Endothelial cell of umbilical vein (primary cell): Measurements from ENCODE around the gene GTF3C6. TPM values are rescaled to one million over a fixed set of nuclear protein-coding genes. Genes with fewer than 3 reads are reported as not detected.
"Not testable (repeated sequence)": the region's sequence is repeated elsewhere in the genome, so short reads cannot be mapped to it uniquely, and the experiment has no call there.

Source experiments
- BruUV-seq: library from RNA; stranded (reverse); fragments of 400-500 nt; replicated peaks from 2 replicates; lab custom pipeline; 2021; lab: Mats Ljungman, UMichigan
- CTCF ChIA-PET: fragments of 300-600, 350-600 bp; sonication (Branson Sonifier 250); formaldehyde crosslinking; loops from one replicate; lab custom pipeline; 2021; ENCODE audit warnings: antibody characterized with exemption, inconsistent platforms; lab: Charles Lee
- POLR2A ChIA-PET: fragments of 300-600, 350-600 bp; sonication (Branson Sonifier 250); formaldehyde crosslinking; loops from one replicate; lab custom pipeline; 2021; ENCODE audit warnings: antibody characterized with exemption, inconsistent platforms; lab: Charles Lee
- DNase-seq: peaks from one replicate; pipeline ENCODE4 v3.0.0-alpha.2; 2011; ENCODE audit warnings: low read depth, low spot score
- FAIRE-seq: peaks from 2 replicates; lab custom pipeline; 2011; peaks lifted over from hg19 to GRCh38; lab: Jason Lieb, UNC
- H2AFZ ChIP-seq: 2 replicates; pipeline ENCODE4 v1.6.0; 2012; ENCODE audit warnings: low read depth, low read length, control low read depth, inconsistent platforms
- H3K27ac ChIP-seq: 2 replicates; pipeline ENCODE4 v1.5.1; 2011; ENCODE audit warnings: low read depth, mild to moderate bottlenecking, control low read depth, low read length, moderate library complexity; ENCODE audit not compliant: insufficient read depth
- H3K27me3 ChIP-seq, 2 experiments: 2 replicates each; pipeline versions ENCODE4 v1.6.0 to v1.6.1; 2011; ENCODE audit warnings: low read length in 2 of 2, mixed read lengths in 1 of 2; ENCODE audit not compliant: control insufficient read depth in 2 of 2, insufficient read depth in 2 of 2
- H3K36me3 ChIP-seq, 2 experiments: 2 replicates in 1 of 2; 3 replicates in 1 of 2; pipeline ENCODE4 v1.5.1; 2011; ENCODE audit warnings: low read length in 2 of 2, mild to moderate bottlenecking in 1 of 2, moderate library complexity in 1 of 2; ENCODE audit not compliant: control insufficient read depth in 2 of 2, insufficient read depth in 2 of 2; ENCODE audit errors: extremely low read depth in 1 of 2
- H3K4me1 ChIP-seq: 3 replicates; pipeline ENCODE4 v1.5.1; 2011; ENCODE audit warnings: mild to moderate bottlenecking, low read length; ENCODE audit not compliant: control insufficient read depth, insufficient read depth; ENCODE audit errors: extremely low read depth
- H3K4me2 ChIP-seq: 2 replicates; pipeline ENCODE4 v1.6.1; 2011; ENCODE audit warnings: low read length, control low read depth, mixed read lengths; ENCODE audit not compliant: insufficient read depth
- H3K4me3 ChIP-seq, 3 experiments: fragments of 200-600 bp in 1 of 3; sonication (generic), shearing (Covaris generic) in 1 of 3; replicated peaks in 1 of 3; 2 replicates each; pipeline ENCODE4 v1.5.1; 2011 to 2016; ENCODE audit warnings: control low read depth in 3 of 3, low read length in 3 of 3, mild to moderate bottlenecking in 2 of 3, inconsistent platforms in 1 of 3, low read depth in 1 of 3, moderate library complexity in 1 of 3; ENCODE audit not compliant: insufficient read depth in 1 of 3
- H3K79me2 ChIP-seq: 2 replicates; pipeline ENCODE4 v1.6.0; 2012; ENCODE audit warnings: low read length, inconsistent platforms; ENCODE audit not compliant: control insufficient read depth, insufficient read depth
- H3K9ac ChIP-seq: replicated peaks from 2 replicates; pipeline ENCODE3; 2011; ENCODE audit warnings: low read length, control low read depth; ENCODE audit not compliant: insufficient read depth; ENCODE audit errors: extremely low read depth
- H3K9me1 ChIP-seq: replicated peaks from 3 replicates; pipeline ENCODE4 v1.6.0; 2011; ENCODE audit warnings: mild to moderate bottlenecking, low read length; ENCODE audit not compliant: control insufficient read depth, insufficient read depth; ENCODE audit errors: extremely low read depth
- H3K9me3 ChIP-seq: replicated peaks from 2 replicates; pipeline ENCODE4 v1.5.1; 2012; ENCODE audit warnings: low read length, inconsistent platforms; ENCODE audit not compliant: control insufficient read depth, insufficient read depth
- H4K20me1 ChIP-seq: replicated peaks from 2 replicates; pipeline ENCODE3; 2011; ENCODE audit warnings: mild to moderate bottlenecking, low read length; ENCODE audit not compliant: control insufficient read depth, insufficient read depth; ENCODE audit errors: extremely low read depth
- MYC ChIP-seq: IDR thresholded peaks from one replicate; pipeline ENCODE4 v1.6.1; 2011; ENCODE audit warnings: mild to moderate bottlenecking, low read depth, low read length
- dilution Hi-C: fragments of 300-500 bp; cut with MboI; formaldehyde crosslinking; loops from one replicate; pipeline ENCODE4 v1.15.0; 2019; ENCODE audit warnings: low sequenced_read_pairs; ENCODE audit not compliant: extremely low pct_ligation_motif_present
- intact Hi-C: fragments of 100-400 bp; cut with micrococcal nuclease; formaldehyde crosslinking; loops from one replicate; pipeline ENCODE4 v1.10.0; 2022
- polyA plus RNA-seq, 4 experiments: library from polyadenylated mRNA; depleted of rRNA in 3 of 4; stranded (reverse) in 3 of 4; unstranded in 1 of 4; fragments of >200 nt; gene quantifications; 2 replicates each; pipeline versions ENCODE4 v1.2.1 to v1.2.3, GENCODE V29; 2011 to 2012; ENCODE audit warnings: missing spikeins in 1 of 4
- total RNA-seq: library from RNA; stranded (reverse); gene quantifications from 2 replicates; pipeline ENCODE4 v1.2.3, GENCODE V29; 2021

Gene GTF3C6
- total and polyA plus RNA-seq, 2 donors (not counting 3 experiments of a cell fraction or from before 2014, with no cell fraction given), result 12.1 to 88.1 TPM

GRCh38 chr6:111012520-111012919 lies 54.0 kb downstream of the GTF3C6 start:
- ChIA-PET CTCF (interaction anchor here (2.9 to 4.5 kb wide), 2 partner anchors 13 to 196 kb away, joined by 10 to 60 read pairs; no protein-coding TSS in a partner anchor), POLR2A (interaction anchor here (0.6 kb wide), 1 partner anchor 202 kb away, joined by 6 read pairs; no protein-coding TSS in a partner anchor)
- H3K27me3 ChIP-seq, H3K36me3 ChIP-seq, H3K4me1 ChIP-seq, H3K4me3 ChIP-seq, H3K27ac ChIP-seq, H2AFZ ChIP-seq, dilution Hi-C loops, H3K79me2 ChIP-seq, BruUV-seq, H3K9ac ChIP-seq, H3K9me1 ChIP-seq, H4K20me1 ChIP-seq, FAIRE-seq, intact Hi-C loops, H3K4me2 ChIP-seq, DNase-seq, H3K9me3 ChIP-seq: not testable (repeated sequence)

- no peaks in the 10 kb centered on the region for H3K9me1 ChIP-seq
- POLR2A ChIA-PET, result no interaction called here
These were observed 54.8 kb downstream of the GTF3C6 start for GRCh38 chr6:111013144-111013915.

More at GRCh38 chr6:111013144-111013915, 54.8 kb downstream of the GTF3C6 start:
- Histone ChIP-seq H3K4me3 (no peak overlapping the region), H3K79me2 (no peaks in the 10 kb centered on the region), H3K9me3 (no peaks in the 10 kb centered on the region), H2AFZ (no peak overlapping the region), H3K4me1 (no peaks in the 10 kb centered on the region), H3K27ac (no peak overlapping the region), H3K27me3 (no peaks in the 10 kb centered on the region), H3K9ac (no peak overlapping the region), H3K4me2 (no peak overlapping the region), H3K36me3 (peaks cover 2 to 6% of the 10 kb centered on the region in 2 experiments), H4K20me1 (no peaks in the 10 kb centered on the region)
- DNase-seq, result no peak
- dilution Hi-C loops, result no loop called here
- FAIRE-seq, result no peak
- CTCF ChIA-PET, result interaction anchor here (4.5 kb wide), 1 partner anchor 195 kb away, joined by 60 read pairs; no protein-coding TSS in a partner anchor
- intact Hi-C loops, result no loop called here
- BruUV-seq, result no TSS peak
- no peak for TF ChIP-seq MYC
